IPS-18c (cell line): ENCODE data around the gene ZNF331.
"Not testable (repeated sequence)": the region's sequence is repeated elsewhere in the genome, so short reads cannot be mapped to it uniquely, and the experiment has no call there.

Source experiments
- H3K4me3 ChIP-seq: 2 replicates; pipeline ENCODE4 v1.7.0; 2013; ENCODE audit warnings: low read depth, mild to moderate bottlenecking, low read length, moderate library complexity; ENCODE audit not compliant: insufficient read depth
- H3K9me3 ChIP-seq: one replicate; pipeline ENCODE4 v1.6.1; 2013; ENCODE audit warnings: mild to moderate bottlenecking, low read length, moderate library complexity; ENCODE audit not compliant: control insufficient read depth, insufficient read depth

Gene ZNF331

DNA sequence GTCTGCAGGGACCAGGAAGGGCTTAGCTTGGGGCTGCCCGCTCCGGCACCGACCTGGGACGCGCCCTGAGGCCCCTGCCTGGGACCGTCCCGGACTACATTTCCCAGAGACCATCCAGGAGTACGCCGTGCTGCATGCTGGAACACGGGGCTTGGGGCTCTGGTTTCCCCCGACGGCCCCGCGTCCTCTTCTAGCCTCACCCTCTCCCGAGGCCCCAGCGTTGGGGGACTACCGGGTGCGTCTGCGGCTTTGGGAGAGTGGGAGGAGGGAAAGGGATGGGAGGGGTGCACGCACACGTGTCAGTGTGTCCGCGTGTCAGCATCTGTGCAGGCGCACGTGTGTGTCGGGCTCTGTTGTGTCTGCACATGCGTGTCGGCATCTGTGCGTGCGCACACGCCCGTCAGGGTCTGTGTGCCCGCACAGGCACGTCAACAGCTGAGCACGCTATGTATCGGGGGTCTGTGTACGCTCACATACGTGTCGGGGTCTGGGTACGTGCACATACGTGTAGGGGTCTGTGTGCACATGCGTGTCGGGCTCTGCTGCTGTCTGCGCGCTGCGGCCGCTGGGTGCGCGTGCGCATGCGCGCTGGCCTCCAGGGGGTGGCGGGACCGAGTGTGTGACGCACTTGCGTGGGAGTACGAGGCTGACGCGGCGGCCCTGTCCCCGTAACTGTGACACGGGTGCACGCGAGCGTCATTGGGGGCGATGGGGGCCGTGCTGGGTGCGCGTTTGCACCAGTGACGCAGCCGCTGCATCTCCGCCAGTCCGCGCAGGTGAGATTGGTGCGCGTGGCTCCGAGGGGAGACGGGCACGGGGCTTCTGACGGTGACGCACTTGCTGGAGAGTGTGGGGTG, at the start of gene ZNF331:
TSS of gene ZNF331 (plus strand) at position 625 of the 857 bp plus-strand sequence. CDS start 31,232 bp downstream, outside the sequence.
- peak within 1 kb of the TSS; percentile 66 for H3K4me3 ChIP-seq

DNA sequence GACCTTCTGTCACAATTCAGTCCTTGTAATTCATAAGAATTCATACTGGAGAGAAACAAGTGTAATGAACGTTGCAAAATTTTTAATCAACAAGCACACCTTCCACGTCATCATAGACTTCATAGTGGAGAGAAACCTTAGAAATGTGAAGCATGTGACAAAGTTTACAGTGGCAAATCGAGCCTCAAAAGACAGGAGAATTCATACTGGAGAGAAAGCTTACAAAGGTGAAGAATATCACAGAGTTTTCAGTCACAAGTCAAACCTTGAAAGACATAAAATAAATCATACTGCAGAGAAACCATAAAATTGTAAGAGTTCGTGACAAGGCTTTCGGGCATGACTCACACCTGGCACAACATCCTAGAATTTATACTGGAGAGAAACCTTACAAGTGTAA, 45.8 kb upstream of the ZNF331 start:
- no peaks in the 10 kb centered on the region for H3K9me3 ChIP-seq
- no peak overlapping the region for H3K4me3 ChIP-seq

More for the DNA sequence above, at the start of gene ZNF331:
- H3K9me3 ChIP-seq: no peaks in the 10 kb centered on the region

DNA sequence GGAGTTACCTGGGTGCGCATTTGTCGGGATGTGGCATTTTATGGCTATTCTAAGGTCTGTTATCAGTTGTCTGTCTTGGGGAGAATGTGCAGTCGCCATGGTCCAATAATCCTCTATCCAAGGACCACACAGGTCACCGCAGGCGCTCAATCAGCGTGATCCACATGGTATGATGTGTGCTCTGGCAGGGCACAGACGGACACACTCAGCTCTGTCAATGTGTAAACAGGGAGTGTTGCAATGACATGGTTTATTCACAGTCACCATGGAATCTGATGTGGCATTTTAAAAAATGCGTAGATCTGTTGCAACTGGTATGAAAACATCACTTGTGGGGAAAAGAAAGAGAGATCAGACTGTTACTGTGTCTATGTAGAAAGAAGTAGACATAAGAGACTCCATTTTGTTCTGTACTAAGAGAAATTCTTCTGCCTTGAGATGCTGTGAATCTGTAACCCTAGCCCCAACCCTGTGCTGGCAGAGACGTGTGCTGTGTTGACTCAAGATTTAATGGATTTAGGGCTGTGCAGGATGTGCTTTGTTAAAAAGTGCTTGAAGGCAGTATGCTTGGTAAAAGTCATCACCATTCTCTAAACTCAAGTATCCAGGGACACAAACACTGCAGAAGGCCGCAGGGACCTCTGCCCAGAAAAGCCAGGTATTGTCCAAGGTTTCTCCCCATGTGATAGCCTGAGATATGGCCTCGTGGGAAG, 40.5 kb upstream of the ZNF331 start:
- not testable (repeated sequence) for H3K9me3 ChIP-seq, H3K4me3 ChIP-seq

GRCh38 chr19:53498024-53498395, 39.9 kb upstream of the ZNF331 start:
- H3K4me3 ChIP-seq, H3K9me3 ChIP-seq: not testable (repeated sequence)

GRCh38 chr19:53503151-53503550, 34.8 kb upstream of the ZNF331 start:
- H3K4me3 ChIP-seq: not testable (repeated sequence)

GRCh38 chr19:53503671-53504364, 34.1 kb upstream of the ZNF331 start:
- not testable (repeated sequence) for H3K4me3 ChIP-seq, H3K9me3 ChIP-seq

More at GRCh38 chr19:53503151-53503550, 34.8 kb upstream of the ZNF331 start:
- H3K9me3 ChIP-seq: not testable (repeated sequence)

GRCh38 chr19:53504365-53504703, 33.6 kb upstream of the ZNF331 start:
- not testable (repeated sequence) for H3K9me3 ChIP-seq, H3K4me3 ChIP-seq

DNA sequence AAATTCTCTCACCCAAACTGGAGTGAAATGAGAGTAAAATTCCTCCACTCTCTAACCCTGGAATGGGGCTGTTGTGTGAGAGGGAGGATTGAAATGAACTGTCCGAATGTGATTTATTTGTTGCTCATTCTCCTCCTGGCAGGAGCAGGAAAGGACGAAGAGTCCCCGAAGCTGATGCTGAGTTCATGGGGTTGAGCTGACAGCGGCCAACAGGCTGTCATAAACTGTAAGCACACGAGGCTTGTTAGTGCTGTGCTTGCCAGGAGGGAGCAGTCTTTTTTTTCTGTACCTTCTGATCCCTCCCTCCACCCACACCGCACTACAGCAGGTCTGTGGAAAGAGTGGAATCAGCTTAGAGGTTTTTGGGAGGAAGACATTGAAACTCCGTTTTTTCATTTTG, 33.1 kb upstream of the ZNF331 start:
- Histone ChIP-seq H3K4me3 (no peak overlapping the region), H3K9me3 (no peaks in the 10 kb centered on the region)

DNA sequence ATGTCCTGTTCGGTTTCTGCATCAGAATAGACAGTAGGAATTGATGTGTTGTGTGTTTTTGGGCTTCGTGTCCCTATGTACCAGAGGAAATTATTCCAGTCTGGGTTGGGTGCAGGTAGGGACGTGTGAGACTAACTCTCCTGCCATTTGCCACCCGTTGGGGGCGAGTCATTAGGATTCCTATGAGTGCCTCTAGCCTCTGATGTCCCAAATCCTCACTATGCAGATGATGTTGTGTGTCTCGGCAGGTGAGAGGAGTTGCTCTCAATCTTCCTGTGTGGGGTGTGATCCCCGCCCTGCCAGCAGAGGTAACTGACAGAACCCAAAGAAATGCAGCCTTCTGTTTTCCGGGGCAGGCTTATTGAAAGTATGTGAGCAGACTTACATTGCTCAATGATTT, 31.2 kb upstream of the ZNF331 start:
- no peak overlapping the region for H3K4me3 ChIP-seq
- no peaks in the 10 kb centered on the region for H3K9me3 ChIP-seq

GRCh38 chr19:53507523-53508442, 30.2 kb upstream of the ZNF331 start:
- H3K9me3 ChIP-seq: no peaks in the 10 kb centered on the region
- H3K4me3 ChIP-seq: no peak overlapping the region

GRCh38 chr19:53509443-53509842, 28.5 kb upstream of the ZNF331 start:
- H3K4me3 ChIP-seq: no peak overlapping the region
- no peaks in the 10 kb centered on the region for H3K9me3 ChIP-seq

DNA sequence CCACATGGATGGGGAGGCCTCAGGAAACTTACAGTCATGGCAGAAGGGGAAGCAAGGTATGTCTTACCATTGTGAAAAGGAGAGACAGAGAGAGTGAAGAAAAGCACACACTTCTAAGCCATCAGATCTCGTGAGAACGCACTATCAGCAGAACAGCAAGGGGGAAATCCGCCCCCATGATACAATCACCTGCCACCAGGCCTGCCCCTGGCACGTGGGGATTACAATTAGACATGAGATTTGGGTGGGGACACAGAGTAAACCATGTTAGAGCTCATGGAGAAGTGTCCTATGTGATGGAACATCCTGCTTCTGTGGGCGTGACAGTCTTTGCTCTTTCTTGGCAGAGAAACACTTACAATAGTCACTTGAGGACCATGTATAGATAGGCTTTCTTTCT, 28.1 kb upstream of the ZNF331 start:
- Histone ChIP-seq H3K9me3 (no peaks in the 10 kb centered on the region), H3K4me3 (no peak overlapping the region)

DNA sequence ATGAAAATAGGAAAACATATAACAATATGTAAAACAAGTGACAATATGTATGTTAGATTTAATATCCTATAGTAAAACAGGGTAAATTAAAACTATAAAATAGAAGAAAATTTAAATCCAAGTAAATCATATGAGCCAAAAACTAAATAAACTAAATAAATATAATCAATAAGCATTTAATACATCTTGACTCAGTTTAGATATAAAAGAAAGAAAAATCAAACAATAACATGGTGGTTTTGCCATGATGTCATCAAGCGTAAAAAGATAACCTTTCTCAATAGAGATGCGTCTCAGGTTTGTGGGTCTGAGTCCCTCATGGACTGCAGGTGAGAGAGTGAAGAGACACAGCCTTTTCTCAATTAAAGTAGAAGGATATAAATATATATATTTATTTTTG, 26.6 kb upstream of the ZNF331 start:
- no peaks in the 10 kb centered on the region for H3K9me3 ChIP-seq

GRCh38 chr19:53511933-53512374, 26.0 kb upstream of the ZNF331 start:
- H3K4me3 ChIP-seq: no peak overlapping the region
- H3K9me3 ChIP-seq: no peaks in the 10 kb centered on the region

More for the DNA sequence above, 26.6 kb upstream of the ZNF331 start:
- no peak overlapping the region for H3K4me3 ChIP-seq

DNA sequence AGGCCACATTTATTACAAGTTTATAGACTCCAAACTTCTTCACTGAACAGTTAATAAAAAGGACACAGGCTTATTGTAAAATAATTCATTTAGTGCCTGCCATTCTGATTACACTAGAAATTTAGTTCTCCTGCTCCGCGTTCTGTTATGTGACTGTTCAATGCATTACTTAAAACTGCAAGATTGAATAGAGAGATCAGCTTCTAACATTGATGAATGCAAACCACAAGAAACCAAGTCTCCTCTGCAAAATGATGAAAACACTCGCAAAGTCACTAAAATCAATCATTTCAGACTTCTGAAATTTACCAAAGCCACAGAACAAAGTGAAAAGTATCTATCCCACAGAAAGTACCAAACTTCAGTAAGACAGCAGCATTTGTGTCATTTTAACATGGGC, 22.9 kb upstream of the ZNF331 start:
- not testable (repeated sequence) for H3K4me3 ChIP-seq, H3K9me3 ChIP-seq

GRCh38 chr19:53517114-53517741, 20.7 kb upstream of the ZNF331 start:
- Histone ChIP-seq H3K4me3 (no peak overlapping the region), H3K9me3 (no peaks in the 10 kb centered on the region)
